SK-N-MC (cell line): ENCODE measurements around the gene BEND3.

ENCODE experiments used
- EZH2 ChIP-seq: fragments of 200-600 bp; sonication (generic); IDR thresholded peaks from one replicate; pipeline ENCODE4 v1.6.1; 2017; ENCODE audit warnings: antibody characterized with exemption
- FOXP2 ChIP-seq: optimal IDR thresholded peaks from 2 replicates; pipeline ENCODE3; 2011; ENCODE audit warnings: mild to moderate bottlenecking, moderate library complexity; ENCODE audit not compliant: insufficient read depth; ENCODE audit errors: extremely low read length, control extremely low read depth
- POLR2AphosphoS5 ChIP-seq: IDR thresholded peaks from 2 replicates; pipeline ENCODE4 v1.6.1; 2012; ENCODE audit warnings: mild to moderate bottlenecking, low read depth, low read length, borderline replicate concordance

- TF ChIP-seq EZH2 (no peak), POLR2AphosphoS5 (no peak), FOXP2 (no peak)
Observed at GRCh38 chr6:107122748-107123147, 7.4 kb upstream of the BEND3 start.
